HEK293 (cell line): ENCODE results near the gene XDH.

Source experiments
- CTCF ChIA-PET: fragments of 350-600 bp; formaldehyde crosslinking; extraction: SDS; loops from one replicate; lab custom pipeline; 2021; ENCODE audit warnings: antibody characterized with exemption; lab: Yijun Ruan, JAX
- POLR2A ChIA-PET: fragments of 300-600 bp; formaldehyde crosslinking; extraction: SDS; loops from one replicate; lab custom pipeline; 2020; ENCODE audit warnings: antibody characterized with exemption, inconsistent platforms; lab: Yijun Ruan, JAX
- H3K27ac ChIP-seq: fragments of 200-500 bp; sonication (Bioruptor generic); 2 replicates; pipeline ENCODE4 v1.5.1; 2014; ENCODE audit warnings: low read depth, low read length, control low read depth, inconsistent platforms; ENCODE audit errors: extremely low read depth
- H3K36me3 ChIP-seq, 2 experiments: fragments of 200-500 bp in 1 of 2; sonication (Bioruptor generic) in 1 of 2; 1 replicate in 1 of 2; 2 replicates in 1 of 2; pipeline ENCODE4 v1.5.1; 2014 to 2017; ENCODE audit warnings: inconsistent platforms in 2 of 2, low read length in 2 of 2; ENCODE audit not compliant: control insufficient read depth in 2 of 2, insufficient read depth in 1 of 2
- H3K4me1 ChIP-seq: fragments of 200-500 bp; sonication (Bioruptor generic); 2 replicates; pipeline ENCODE4 v1.5.1; 2014; ENCODE audit warnings: mild to moderate bottlenecking, low read length, inconsistent platforms; ENCODE audit not compliant: control insufficient read depth, insufficient read depth
- H3K4me3 ChIP-seq: 2 replicates; pipeline ENCODE4 v1.5.1; 2011; ENCODE audit warnings: low read depth, mild to moderate bottlenecking, control low read depth, low read length, moderate library complexity
- H3K9me3 ChIP-seq: fragments of 200-500 bp; sonication (Bioruptor generic); 2 replicates; pipeline ENCODE4 v1.5.1; 2014; ENCODE audit warnings: low read depth, low read length, inconsistent platforms; ENCODE audit not compliant: control insufficient read depth, insufficient read depth
- AEBP2 ChIP-seq: fragments of 450-650 bp; formaldehyde crosslinking; IDR thresholded peaks from 2 replicates; pipeline ENCODE4 v1.5.1; 2016; ENCODE audit warnings: missing biosample characterization, missing genetic modification characterization, borderline replicate concordance
- BCL11A ChIP-seq: fragments of 450-650 bp; formaldehyde crosslinking; IDR thresholded peaks from 2 replicates; pipeline ENCODE4 v1.5.1; 2016; ENCODE audit warnings: low read depth, missing biosample characterization, missing genetic modification characterization
- GFI1B ChIP-seq: fragments of 450-650 bp; formaldehyde crosslinking; IDR thresholded peaks from 2 replicates; pipeline ENCODE4 v1.5.1; 2016; ENCODE audit warnings: missing biosample characterization, missing genetic modification characterization
- GLI2 ChIP-seq: fragments of 450-650 bp; formaldehyde crosslinking; IDR thresholded peaks from 2 replicates; pipeline ENCODE4; 2017; ENCODE audit warnings: missing biosample characterization, missing genetic modification characterization, low read depth, borderline replicate concordance
- HOXD13 ChIP-seq: sonication (generic); formaldehyde crosslinking; IDR thresholded peaks from 2 replicates; pipeline ENCODE4 v1.8.0; 2022; ENCODE audit warnings: missing genetic modification reagents, borderline replicate concordance
- IKZF3 ChIP-seq: fragments of 450-650 bp; IDR thresholded peaks from 2 replicates; pipeline ENCODE4 v1.5.0; 2018; ENCODE audit warnings: missing biosample characterization, mild to moderate bottlenecking, missing genetic modification characterization, moderate library complexity
- KLF10 ChIP-seq: fragments of 450-650 bp; IDR thresholded peaks from 2 replicates; pipeline ENCODE4 v1.5.1; 2018; ENCODE audit warnings: missing biosample characterization, mild to moderate bottlenecking, missing genetic modification characterization
- OVOL3 ChIP-seq: fragments of 450-650 bp; formaldehyde crosslinking; IDR thresholded peaks from 2 replicates; pipeline ENCODE4 v1.5.1; 2016; ENCODE audit warnings: missing biosample characterization, missing genetic modification characterization
- TRIM28 ChIP-seq: IDR thresholded peaks from 2 replicates; pipeline ENCODE4 v1.6.1; 2011; ENCODE audit warnings: low read length, control low read depth, borderline replicate concordance
- YY1 ChIP-seq: fragments of 450-650 bp; formaldehyde crosslinking; IDR thresholded peaks from 2 replicates; pipeline ENCODE4 v1.5.1; 2018; ENCODE audit warnings: missing biosample characterization, missing genetic modification characterization
- ZFP41 ChIP-seq: fragments of 450-650 bp; formaldehyde crosslinking; IDR thresholded peaks from 2 replicates; pipeline ENCODE4 v1.5.1; 2016; ENCODE audit warnings: missing biosample characterization, missing genetic modification characterization, borderline replicate concordance
- ZNF169 ChIP-seq: fragments of 450-650 bp; formaldehyde crosslinking; IDR thresholded peaks from 2 replicates; pipeline ENCODE4 v1.5.1; 2016; ENCODE audit warnings: missing biosample characterization, missing genetic modification characterization
- ZNF211 ChIP-seq: fragments of 450-650 bp; formaldehyde crosslinking; IDR thresholded peaks from 2 replicates; pipeline ENCODE4 v1.5.1; 2016; ENCODE audit warnings: low read depth, missing biosample characterization, missing genetic modification characterization
- ZNF221 ChIP-seq: fragments of 450-650 bp; formaldehyde crosslinking; IDR thresholded peaks from 2 replicates; pipeline ENCODE4 v1.5.1; 2017; ENCODE audit warnings: missing biosample characterization, missing genetic modification characterization, borderline replicate concordance
- ZNF292 ChIP-seq: fragments of 450-650 bp; formaldehyde crosslinking; IDR thresholded peaks from 2 replicates; pipeline ENCODE4 v1.5.1; 2016; ENCODE audit warnings: low read depth, missing biosample characterization, missing genetic modification characterization, borderline replicate concordance
- ZNF354C ChIP-seq: fragments of 450-650 bp; formaldehyde crosslinking; IDR thresholded peaks from 2 replicates; pipeline ENCODE4 v1.5.1; 2016; ENCODE audit warnings: missing biosample characterization, missing genetic modification characterization, low read depth, borderline replicate concordance
- ZNF366 ChIP-seq: fragments of 450-650 bp; formaldehyde crosslinking; conservative IDR thresholded peaks from 2 replicates; pipeline ENCODE4 v1.5.1; 2016; ENCODE audit warnings: missing biosample characterization, missing genetic modification characterization
- ZNF391 ChIP-seq: fragments of 450-650 bp; formaldehyde crosslinking; IDR thresholded peaks from 2 replicates; pipeline ENCODE4 v1.5.1; 2016; ENCODE audit warnings: low read depth, missing biosample characterization, missing genetic modification characterization, borderline replicate concordance
- ZNF510 ChIP-seq: fragments of 450-650 bp; formaldehyde crosslinking; IDR thresholded peaks from 2 replicates; pipeline ENCODE4 v1.5.1; 2018; ENCODE audit warnings: mild to moderate bottlenecking, missing genetic modification characterization, missing biosample characterization; ENCODE audit not compliant: insufficient replicate concordance
- ZNF549 ChIP-seq: fragments of 450-650 bp; IDR thresholded peaks from 2 replicates; pipeline ENCODE4 v1.5.1; 2018; ENCODE audit warnings: missing biosample characterization, missing genetic modification characterization, mild to moderate bottlenecking, inconsistent platforms, moderate library complexity
- ZNF560 ChIP-seq: fragments of 450-650 bp; formaldehyde crosslinking; IDR thresholded peaks from 2 replicates; pipeline ENCODE4 v1.5.1; 2017; ENCODE audit warnings: missing biosample characterization, missing genetic modification characterization, borderline replicate concordance
- TF ChIP-seq, protein P1 (sequence below): fragments of 450-650 bp; formaldehyde crosslinking; IDR thresholded peaks from 2 replicates; pipeline ENCODE4 v1.5.1; 2016; ENCODE audit warnings: missing biosample characterization, missing genetic modification characterization

The XDH gene

GRCh38 chr2:31299547-31299946, 115.0 kb downstream of the XDH start (continued):
- TF ChIP-seq ZNF560 (no peak), KLF10 (tag by site-specific recombination) (no peak), HOXD13 (no peak), GFI1B (tag by site-specific recombination) (no peak)

GRCh38 chr2:31297751-31298150, 116.8 kb downstream of the XDH start:
- Histone ChIP-seq H3K9me3 (no peaks in the 10 kb centered on the region), H3K36me3 (no peaks in the 10 kb centered on the region), H3K4me1 (no peaks in the 10 kb centered on the region)
- POLR2A ChIA-PET, result no interaction called here
- no peak for TF ChIP-seq TRIM28
- TF ChIP-seq ZNF354C (tag by site-specific recombination), result no peak
- TF ChIP-seq GFI1B (tag by site-specific recombination), result no peak
- TF ChIP-seq ZNF549, result no peak
- TF ChIP-seq GLI2 (tag by site-specific recombination), result no peak
- TF ChIP-seq ZFP41, result no peak
- TF ChIP-seq, all 188 proteins: peak for 0
- H3K27ac ChIP-seq, result no peak overlapping the region
- no peak overlapping the region for H3K4me3 ChIP-seq
- CTCF ChIA-PET, result no interaction called here

DNA sequence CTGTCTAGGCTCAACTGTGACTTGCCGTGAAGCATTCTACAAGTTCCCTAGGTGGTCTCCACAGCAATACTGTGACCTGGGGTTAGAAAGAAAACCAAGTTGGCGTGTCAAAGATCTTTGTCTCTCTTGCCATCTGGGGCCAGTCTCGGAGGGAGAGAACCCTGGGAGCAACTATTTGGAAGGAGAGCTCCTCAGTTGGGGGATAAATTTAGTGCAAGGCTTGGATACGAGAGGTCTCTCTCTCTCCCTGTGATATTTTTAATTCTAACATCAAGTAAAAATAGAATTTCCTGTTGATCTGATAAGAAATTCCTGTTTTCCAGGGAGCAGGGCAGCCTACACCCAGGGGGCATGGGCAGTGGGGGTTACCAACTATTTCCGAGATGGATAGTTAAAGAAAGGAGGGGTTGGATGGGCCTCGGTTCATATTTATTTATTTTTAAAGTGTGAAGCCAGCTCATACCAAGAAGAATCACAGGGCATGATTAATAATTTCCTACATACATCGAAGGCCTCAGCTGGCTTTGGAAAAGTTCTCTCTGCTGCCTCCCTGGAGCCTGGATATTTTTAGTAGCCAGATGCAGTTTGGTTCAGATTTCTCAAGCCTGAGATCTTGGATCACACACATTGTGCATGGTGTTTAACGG, 117.8 kb downstream of the XDH start:
- TF ChIP-seq OVOL3 (tag by site-specific recombination), result no peak
- no peak for TF ChIP-seq ZNF211 (tag by site-specific recombination)
- no peak for TF ChIP-seq YY1 (tag by site-specific recombination)
- no peak for TF ChIP-seq ZNF391
- TF ChIP-seq ZNF292, result no peak
- no peak for TF ChIP-seq ZNF366 (tag by site-specific recombination)
- TF ChIP-seq ZNF221 (tag by site-specific recombination), result no peak
- no peak for TF ChIP-seq BCL11A (tag by site-specific recombination)
- TF ChIP-seq, protein P1, sequence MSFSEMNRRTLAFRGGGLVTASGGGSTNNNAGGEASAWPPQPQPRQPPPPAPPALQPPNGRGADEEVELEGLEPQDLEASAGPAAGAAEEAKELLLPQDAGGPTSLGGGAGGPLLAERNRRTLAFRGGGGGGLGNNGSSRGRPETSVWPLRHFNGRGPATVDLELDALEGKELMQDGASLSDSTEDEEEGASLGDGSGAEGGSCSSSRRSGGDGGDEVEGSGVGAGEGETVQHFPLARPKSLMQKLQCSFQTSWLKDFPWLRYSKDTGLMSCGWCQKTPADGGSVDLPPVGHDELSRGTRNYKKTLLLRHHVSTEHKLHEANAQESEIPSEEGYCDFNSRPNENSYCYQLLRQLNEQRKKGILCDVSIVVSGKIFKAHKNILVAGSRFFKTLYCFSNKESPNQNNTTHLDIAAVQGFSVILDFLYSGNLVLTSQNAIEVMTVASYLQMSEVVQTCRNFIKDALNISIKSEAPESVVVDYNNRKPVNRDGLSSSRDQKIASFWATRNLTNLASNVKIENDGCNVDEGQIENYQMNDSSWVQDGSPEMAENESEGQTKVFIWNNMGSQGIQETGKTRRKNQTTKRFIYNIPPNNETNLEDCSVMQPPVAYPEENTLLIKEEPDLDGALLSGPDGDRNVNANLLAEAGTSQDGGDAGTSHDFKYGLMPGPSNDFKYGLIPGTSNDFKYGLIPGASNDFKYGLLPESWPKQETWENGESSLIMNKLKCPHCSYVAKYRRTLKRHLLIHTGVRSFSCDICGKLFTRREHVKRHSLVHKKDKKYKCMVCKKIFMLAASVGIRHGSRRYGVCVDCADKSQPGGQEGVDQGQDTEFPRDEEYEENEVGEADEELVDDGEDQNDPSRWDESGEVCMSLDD (tag by site-specific recombination), result no peak
- no peak for TF ChIP-seq IKZF3 (tag by site-specific recombination)
- TF ChIP-seq ZNF510 (tag by site-specific recombination), result no peak
- no peak for TF ChIP-seq ZNF169 (tag by site-specific recombination)
- TF ChIP-seq HOXD13, result no peak
- no peak for TF ChIP-seq AEBP2 (tag by site-specific recombination)
- Histone ChIP-seq H3K4me3 (no peak overlapping the region), H3K9me3 (no peaks in the 10 kb centered on the region), H3K27ac (no peak overlapping the region), H3K36me3 (no peaks in the 10 kb centered on the region), H3K4me1 (no peaks in the 10 kb centered on the region)
- CTCF ChIA-PET, result no interaction called here
- POLR2A ChIA-PET, result no interaction called here
